Measurements from ENCODE around the gene ZBTB7C. TPM values are rescaled to one million over a fixed set of nuclear protein-coding genes. Genes with fewer than 3 reads are reported as not detected.

The ZBTB7C gene
- total RNA-seq: 2.7 TPM
- long read RNA-seq, partial matches to known transcripts: 5 of 8 reads
- long read RNA-seq, other reads (novel, unspliced or antisense): 3 of 8 reads

GRCh38 chr18:48408727-48409590 is at the start of gene ZBTB7C:
ZBTB7C (minus strand) TSS chr18:48409383.
- no peaks in the 10 kb centered on the region for H3K36me3 ChIP-seq
- H3K4me3 ChIP-seq: peak within 1 kb of the TSS; percentile 84
- no peaks in the 10 kb centered on the region for H3K9me3 ChIP-seq (replicated peaks)
- peaks cover 25% of the 10 kb centered on the region for H3K4me1 ChIP-seq
- intact Hi-C loops (cut with micrococcal nuclease): no loop called here
- TF ChIP-seq, protein P1, sequence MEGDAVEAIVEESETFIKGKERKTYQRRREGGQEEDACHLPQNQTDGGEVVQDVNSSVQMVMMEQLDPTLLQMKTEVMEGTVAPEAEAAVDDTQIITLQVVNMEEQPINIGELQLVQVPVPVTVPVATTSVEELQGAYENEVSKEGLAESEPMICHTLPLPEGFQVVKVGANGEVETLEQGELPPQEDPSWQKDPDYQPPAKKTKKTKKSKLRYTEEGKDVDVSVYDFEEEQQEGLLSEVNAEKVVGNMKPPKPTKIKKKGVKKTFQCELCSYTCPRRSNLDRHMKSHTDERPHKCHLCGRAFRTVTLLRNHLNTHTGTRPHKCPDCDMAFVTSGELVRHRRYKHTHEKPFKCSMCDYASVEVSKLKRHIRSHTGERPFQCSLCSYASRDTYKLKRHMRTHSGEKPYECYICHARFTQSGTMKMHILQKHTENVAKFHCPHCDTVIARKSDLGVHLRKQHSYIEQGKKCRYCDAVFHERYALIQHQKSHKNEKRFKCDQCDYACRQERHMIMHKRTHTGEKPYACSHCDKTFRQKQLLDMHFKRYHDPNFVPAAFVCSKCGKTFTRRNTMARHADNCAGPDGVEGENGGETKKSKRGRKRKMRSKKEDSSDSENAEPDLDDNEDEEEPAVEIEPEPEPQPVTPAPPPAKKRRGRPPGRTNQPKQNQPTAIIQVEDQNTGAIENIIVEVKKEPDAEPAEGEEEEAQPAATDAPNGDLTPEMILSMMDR (IDR thresholded peaks at IDR 0.05; ENCODE audit: borderline replicate concordance): peak; percentile 11
- peaks cover 39% of the 10 kb centered on the region for H3K27me3 ChIP-seq (ENCODE audit: low read depth)
- peak; percentile 39 for DNase-seq
- peak within 1 kb of the TSS; percentile 88 for H3K27ac ChIP-seq (replicated peaks)

- DNase-seq: no peak
- Histone ChIP-seq H3K27ac (replicated peaks) (no peak overlapping the region), H3K4me3 (no peak overlapping the region), H3K36me3 (no peaks in the 10 kb centered on the region), H3K4me1 (peaks cover 15% of the 10 kb centered on the region), H3K9me3 (replicated peaks) (no peaks in the 10 kb centered on the region), H3K27me3 (ENCODE audit: low read depth) (no peaks in the 10 kb centered on the region)
- TF ChIP-seq, protein P1 (IDR thresholded peaks at IDR 0.05; ENCODE audit: borderline replicate concordance): no peak
- intact Hi-C loops (cut with micrococcal nuclease): no loop called here
These were observed 47.7 kb upstream of the ZBTB7C start for GRCh38 chr18:48456838-48457237.

- Histone ChIP-seq H3K36me3 (no peaks in the 10 kb centered on the region), H3K27me3 (ENCODE audit: low read depth) (no peaks in the 10 kb centered on the region), H3K27ac (replicated peaks) (no peak overlapping the region), H3K9me3 (replicated peaks) (no peaks in the 10 kb centered on the region), H3K4me3 (no peak overlapping the region), H3K4me1 (peaks cover 7% of the 10 kb centered on the region)
- DNase-seq: no peak
- TF ChIP-seq, protein P1 (IDR thresholded peaks at IDR 0.05; ENCODE audit: borderline replicate concordance): no peak
- intact Hi-C loops (cut with micrococcal nuclease): no loop called here
These were observed 46.6 kb upstream of the ZBTB7C start for GRCh38 chr18:48455555-48456478.

- Histone ChIP-seq H3K27ac (replicated peaks) (no peak overlapping the region), H3K36me3 (no peaks in the 10 kb centered on the region), H3K4me3 (no peak overlapping the region), H3K9me3 (replicated peaks) (no peaks in the 10 kb centered on the region), H3K4me1 (peaks cover 7% of the 10 kb centered on the region), H3K27me3 (ENCODE audit: low read depth) (no peaks in the 10 kb centered on the region)
- DNase-seq: no peak
- intact Hi-C loops (cut with micrococcal nuclease): no loop called here
- TF ChIP-seq, protein P1 (IDR thresholded peaks at IDR 0.05; ENCODE audit: borderline replicate concordance): no peak
These were observed 45.1 kb upstream of the ZBTB7C start for GRCh38 chr18:48454261-48454757.

- H3K27me3 ChIP-seq (ENCODE audit: low read depth): no peaks in the 10 kb centered on the region
- TF ChIP-seq, protein P1 (IDR thresholded peaks at IDR 0.05; ENCODE audit: borderline replicate concordance): no peak
- no peak for DNase-seq
- no peak overlapping the region for H3K27ac ChIP-seq (replicated peaks)
- H3K36me3 ChIP-seq: no peaks in the 10 kb centered on the region
- peaks cover 7% of the 10 kb centered on the region for H3K4me1 ChIP-seq
- H3K4me3 ChIP-seq: no peak overlapping the region
- no peaks in the 10 kb centered on the region for H3K9me3 ChIP-seq (replicated peaks)
- intact Hi-C loops (cut with micrococcal nuclease): no loop called here
These were observed 44.3 kb upstream of the ZBTB7C start for GRCh38 chr18:48453330-48454066.

Data from left ventricle myocardium inferior (tissue), 1 donor.